Thoracic aorta (tissue), 2 donors: Measurements from ENCODE around the gene EHD4. TPM values are rescaled to one million over a fixed set of nuclear protein-coding genes. Genes with fewer than 3 reads are reported as not detected.

Experiments
- ATAC-seq: fragments of 150-250 bp; one replicate; pipeline ENCODE4 v1.8.0; 2017; ENCODE audit warnings: low read depth; ENCODE audit not compliant: insufficient number of reproducible peaks, low FRiP score
- DNase-seq: peaks from one replicate; pipeline ENCODE4 v3.0.0-alpha.2; 2020; ENCODE audit warnings: low spot score
- H3K27ac ChIP-seq, 2 donors: fragments of 200-600 bp; sonication (generic); 1 replicate in 1 of 2; 2 replicates in 1 of 2; pipeline ENCODE4 v1.5.1; 2016; ENCODE audit warnings: mild to moderate bottlenecking in 2 of 2, moderate library complexity in 2 of 2
- H3K27me3 ChIP-seq: fragments of 200-600 bp; sonication (generic); replicated peaks from 2 replicates; pipeline ENCODE4 v1.6.0; 2016; ENCODE audit warnings: mild to moderate bottlenecking; ENCODE audit not compliant: insufficient read depth
- H3K36me3 ChIP-seq: fragments of 200-600 bp; sonication (generic); one replicate; pipeline ENCODE4 v1.5.1; 2016
- H3K4me1 ChIP-seq, 2 donors: fragments of 200-600 bp; sonication (generic); 1 replicate in 1 of 2; 2 replicates in 1 of 2; pipeline versions ENCODE4 v1.5.1 to v1.6.0; 2016; ENCODE audit warnings: low read depth in 2 of 2, mild to moderate bottlenecking in 1 of 2; ENCODE audit not compliant: control insufficient read depth in 1 of 2
- H3K4me3 ChIP-seq: fragments of 200-600 bp; sonication (generic); 2 replicates; pipeline ENCODE4 v1.5.1; 2016; ENCODE audit warnings: mild to moderate bottlenecking
- H3K9me3 ChIP-seq: fragments of 200-600 bp; sonication (generic); 2 replicates; pipeline ENCODE4 v1.5.1; 2016
- total RNA-seq, 2 donors: library from RNA; depleted of rRNA; stranded (reverse); fragments of >200 nt; gene quantifications; one replicate each; pipeline versions ENCODE4 v1.1.0 to v1.2.3, GENCODE V29; 2016
- TF ChIP-seq, protein P1 (sequence below): fragments of 200-600 bp; sonication (generic); IDR thresholded peaks from one replicate; pipeline ENCODE4 v1.5.1; 2019; ENCODE audit warnings: antibody characterized with exemption

Gene EHD4
- total RNA-seq, 2 donors from 2014 or later, result 43.6 to 48.1 TPM

DNA sequence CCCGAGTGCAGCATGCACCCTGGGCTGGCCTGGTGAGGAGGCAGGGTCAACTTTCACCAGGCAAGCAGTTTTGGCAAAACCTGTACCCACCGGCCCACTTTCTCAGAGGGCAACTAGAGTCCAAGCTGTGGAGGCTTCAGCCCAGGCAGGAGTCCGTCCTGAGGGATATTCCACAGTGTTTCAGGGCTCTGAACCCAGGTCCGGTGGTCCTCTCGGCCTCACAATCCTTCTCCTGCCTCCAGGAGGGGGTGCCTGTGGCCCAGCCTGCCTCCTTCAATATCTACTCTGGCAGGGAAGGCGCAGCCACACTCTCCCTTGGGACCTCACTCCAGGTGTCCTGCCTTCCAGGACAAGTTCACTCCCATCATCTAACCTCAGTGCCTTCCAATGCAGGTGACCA, 44.6 kb upstream of the EHD4 start:
- peaks cover 0 to 10% of the 10 kb centered on the region in 2 donors for H3K4me1 ChIP-seq
- no peak for ATAC-seq
- no peak for DNase-seq
- H3K27ac ChIP-seq, result no peak overlapping the region
- TF ChIP-seq, protein P1, sequence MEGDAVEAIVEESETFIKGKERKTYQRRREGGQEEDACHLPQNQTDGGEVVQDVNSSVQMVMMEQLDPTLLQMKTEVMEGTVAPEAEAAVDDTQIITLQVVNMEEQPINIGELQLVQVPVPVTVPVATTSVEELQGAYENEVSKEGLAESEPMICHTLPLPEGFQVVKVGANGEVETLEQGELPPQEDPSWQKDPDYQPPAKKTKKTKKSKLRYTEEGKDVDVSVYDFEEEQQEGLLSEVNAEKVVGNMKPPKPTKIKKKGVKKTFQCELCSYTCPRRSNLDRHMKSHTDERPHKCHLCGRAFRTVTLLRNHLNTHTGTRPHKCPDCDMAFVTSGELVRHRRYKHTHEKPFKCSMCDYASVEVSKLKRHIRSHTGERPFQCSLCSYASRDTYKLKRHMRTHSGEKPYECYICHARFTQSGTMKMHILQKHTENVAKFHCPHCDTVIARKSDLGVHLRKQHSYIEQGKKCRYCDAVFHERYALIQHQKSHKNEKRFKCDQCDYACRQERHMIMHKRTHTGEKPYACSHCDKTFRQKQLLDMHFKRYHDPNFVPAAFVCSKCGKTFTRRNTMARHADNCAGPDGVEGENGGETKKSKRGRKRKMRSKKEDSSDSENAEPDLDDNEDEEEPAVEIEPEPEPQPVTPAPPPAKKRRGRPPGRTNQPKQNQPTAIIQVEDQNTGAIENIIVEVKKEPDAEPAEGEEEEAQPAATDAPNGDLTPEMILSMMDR, result no peak
- no peaks in the 10 kb centered on the region for H3K27me3 ChIP-seq
- H3K36me3 ChIP-seq, result no peaks in the 10 kb centered on the region
- no peaks in the 10 kb centered on the region for H3K9me3 ChIP-seq
- no peak overlapping the region for H3K4me3 ChIP-seq

GRCh38 chr15:42014406-42014805, 42.0 kb upstream of the EHD4 start:
- H3K36me3 ChIP-seq, result no peaks in the 10 kb centered on the region
- ATAC-seq, result no peak
- no peaks in the 10 kb centered on the region for H3K27me3 ChIP-seq
- no peaks in the 10 kb centered on the region for H3K9me3 ChIP-seq
- no peak for DNase-seq
- TF ChIP-seq, protein P1, result no peak
- no peak overlapping the region for H3K4me3 ChIP-seq
- peaks cover 0 to 10% of the 10 kb centered on the region in 2 donors for H3K4me1 ChIP-seq
- no peak overlapping the region for H3K27ac ChIP-seq

- H3K4me1 ChIP-seq, result no peaks in the 10 kb centered on the region
- ATAC-seq (no peak), DNase-seq (no peak)
- H3K4me3 ChIP-seq, result no peak overlapping the region
- no peaks in the 10 kb centered on the region for H3K9me3 ChIP-seq
- H3K27ac ChIP-seq, result no peak overlapping the region
- TF ChIP-seq, protein P1, result no peak
- H3K27me3 ChIP-seq, result no peaks in the 10 kb centered on the region
- no peaks in the 10 kb centered on the region for H3K36me3 ChIP-seq
These were observed 40.6 kb upstream of the EHD4 start for GRCh38 chr15:42012928-42013482.

DNA sequence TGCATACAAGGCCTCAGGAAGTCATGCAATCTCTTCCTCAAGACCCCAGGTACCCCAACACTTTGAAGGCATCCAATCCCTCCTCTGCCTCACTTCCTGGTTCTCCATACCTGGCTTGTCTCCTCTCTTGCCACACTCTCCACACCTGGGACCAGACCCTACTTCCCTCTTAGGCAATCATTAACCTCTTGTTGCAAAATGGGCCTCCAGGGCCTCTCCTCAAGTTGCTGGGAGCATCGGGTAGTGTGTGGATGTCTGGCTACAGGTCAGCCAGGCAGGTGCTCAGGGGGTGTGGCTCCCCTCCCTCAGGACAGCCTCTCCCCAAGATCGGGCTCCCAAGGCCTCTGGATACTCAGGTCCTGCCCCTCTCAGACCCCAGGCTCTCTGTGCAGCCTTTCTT, 39.9 kb upstream of the EHD4 start:
- no peaks in the 10 kb centered on the region for H3K4me1 ChIP-seq
- TF ChIP-seq, protein P1, result no peak
- no peaks in the 10 kb centered on the region for H3K36me3 ChIP-seq
- H3K4me3 ChIP-seq, result no peak overlapping the region
- DNase-seq (no peak), ATAC-seq (no peak)
- H3K27ac ChIP-seq, result no peak overlapping the region
- no peaks in the 10 kb centered on the region for H3K27me3 ChIP-seq
- no peaks in the 10 kb centered on the region for H3K9me3 ChIP-seq

DNA sequence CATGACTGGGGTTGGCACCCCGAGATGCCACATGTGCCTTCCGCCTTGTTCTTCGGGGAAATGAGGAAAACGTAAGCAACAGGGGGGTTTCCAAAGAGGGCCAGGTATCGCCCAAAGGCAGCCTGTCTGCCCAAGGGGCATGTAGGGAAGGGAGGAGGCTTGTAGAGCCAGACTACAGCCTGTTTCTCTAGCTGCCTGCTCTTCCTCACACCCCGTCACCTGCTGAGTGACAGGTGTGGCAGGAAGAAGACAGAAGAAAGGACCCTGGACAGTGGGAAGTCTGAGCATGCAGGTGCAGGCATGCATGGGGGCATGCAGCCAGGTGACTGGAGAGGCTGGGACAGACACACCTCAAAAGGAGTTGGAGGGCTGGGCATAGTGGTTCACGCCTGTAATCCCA, 38.7 kb upstream of the EHD4 start:
- no peaks in the 10 kb centered on the region for H3K9me3 ChIP-seq
- H3K27ac ChIP-seq, result no peak overlapping the region
- H3K4me1 ChIP-seq, result no peaks in the 10 kb centered on the region
- H3K36me3 ChIP-seq, result no peaks in the 10 kb centered on the region
- DNase-seq, result no peak
- TF ChIP-seq, protein P1, result no peak
- no peak overlapping the region for H3K4me3 ChIP-seq
- no peak for ATAC-seq
- no peaks in the 10 kb centered on the region for H3K27me3 ChIP-seq
